Skin of body (tissue), 2 donors: ENCODE results near the gene NR4A1. TPM values are rescaled to one million over a fixed set of nuclear protein-coding genes. Genes with fewer than 3 reads are reported as not detected.

Source experiments
- DNase-seq: peaks from one replicate; lab custom pipeline; 2025; lab: John Stamatoyannopoulos, UW
- total RNA-seq: library from RNA; depleted of rRNA; stranded (reverse); fragments of >200 nt; gene quantifications from one replicate; pipeline ENCODE4 v1.2.3, GENCODE V29; 2014

Gene NR4A1
- total RNA-seq, 1 donor from 2014 or later = 138 TPM

GRCh38 chr12:52041035-52041434, 10.2 kb upstream of the NR4A1 start:
- DNase-seq = no peak

- DNase-seq = no peak
Measured at GRCh38 chr12:52041695-52042123, 9.5 kb upstream of the NR4A1 start.

- DNase-seq = no peak
Measured at GRCh38 chr12:52042706-52043385, 8.4 kb upstream of the NR4A1 start.

- DNase-seq = no peak
Measured at GRCh38 chr12:52043386-52044212, 7.6 kb upstream of the NR4A1 start.

- DNase-seq = peak; percentile 70
Measured at GRCh38 chr12:52044292-52044983, 6.8 kb upstream of the NR4A1 start.

- no peak for DNase-seq
Measured at GRCh38 chr12:52045794-52046199, 5.4 kb upstream of the NR4A1 start.

GRCh38 chr12:52046859-52047258, 4.4 kb upstream of the NR4A1 start:
- no peak for DNase-seq

- DNase-seq = no peak
Measured at GRCh38 chr12:52049286-52049685, 2.0 kb upstream of the NR4A1 start.

- no peak for DNase-seq
Measured at GRCh38 chr12:52049688-52050087, 1.6 kb upstream of the NR4A1 start.

GRCh38 chr12:52050116-52050757, 1.0 kb upstream of the NR4A1 start:
- peak; percentile 69 for DNase-seq

- no peak for DNase-seq
Measured at GRCh38 chr12:52052468-52053186, 1.4 kb downstream of the NR4A1 start.

GRCh38 chr12:52053536-52054209, 2.4 kb downstream of the NR4A1 start:
- no peak for DNase-seq

- no peak for DNase-seq
Measured at GRCh38 chr12:52054231-52054832, 3.1 kb downstream of the NR4A1 start.

- no peak for DNase-seq
Measured at GRCh38 chr12:52054833-52055730, 3.8 kb downstream of the NR4A1 start.

GRCh38 chr12:52055731-52056711, 4.8 kb downstream of the NR4A1 start:
- DNase-seq = no peak

GRCh38 chr12:52056801-52057637, 5.8 kb downstream of the NR4A1 start:
- peak; percentile 23 for DNase-seq
